HG03457 (cell line): ENCODE data around the gene EMC8.

Experiments used
- ATAC-seq: cut with Tn5 transposase; IDR thresholded peaks from one replicate; pipeline ENCODE4 v1.9.1; 2021; ENCODE audit warnings: moderate number of reproducible peaks; ENCODE audit not compliant: unreplicated experiment

The EMC8 gene

DNA sequence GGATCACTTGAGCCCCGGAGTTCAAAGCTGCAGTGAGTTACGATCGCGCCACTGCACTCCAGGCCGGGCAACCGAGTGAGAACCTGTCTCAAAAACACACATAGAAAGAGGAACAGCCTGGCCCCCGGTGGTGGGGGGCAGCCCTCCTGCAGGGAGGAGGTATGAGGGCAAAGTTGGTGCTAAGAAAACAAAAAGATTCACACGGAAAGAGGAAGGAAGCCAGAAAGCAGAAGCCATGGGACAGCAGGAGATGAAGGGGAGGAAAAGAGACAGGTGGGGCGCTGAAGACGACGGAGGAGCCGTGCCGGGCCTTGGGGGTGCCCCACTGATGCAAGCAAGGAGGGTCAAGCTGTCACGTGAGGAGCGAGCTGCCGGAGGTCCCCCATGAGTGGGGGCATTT lies 40.2 kb downstream of the EMC8 start:
- ATAC-seq, result no peak

DNA sequence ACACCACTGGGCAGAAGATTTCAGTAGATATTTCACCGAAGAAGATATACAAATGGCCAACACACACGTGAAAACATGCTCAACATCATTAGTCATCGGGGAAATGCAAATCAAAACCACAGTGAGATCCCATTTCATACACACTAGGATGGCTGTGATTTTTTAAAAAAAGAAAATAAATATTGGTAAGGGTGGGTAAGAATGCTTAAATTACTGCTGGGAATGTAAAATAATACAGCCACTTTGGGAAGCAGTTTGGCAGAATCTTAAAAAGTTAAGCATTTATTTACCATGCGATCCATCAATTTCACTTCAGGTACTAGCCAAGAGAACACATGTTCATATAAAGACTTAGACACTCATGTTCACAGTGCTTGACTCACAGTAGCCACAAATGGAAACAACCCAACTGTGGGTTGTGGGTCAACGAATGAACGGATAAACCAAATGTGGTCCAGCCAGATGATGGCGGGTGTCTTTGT lies 42.0 kb downstream of the EMC8 start:
- no peak for ATAC-seq

DNA sequence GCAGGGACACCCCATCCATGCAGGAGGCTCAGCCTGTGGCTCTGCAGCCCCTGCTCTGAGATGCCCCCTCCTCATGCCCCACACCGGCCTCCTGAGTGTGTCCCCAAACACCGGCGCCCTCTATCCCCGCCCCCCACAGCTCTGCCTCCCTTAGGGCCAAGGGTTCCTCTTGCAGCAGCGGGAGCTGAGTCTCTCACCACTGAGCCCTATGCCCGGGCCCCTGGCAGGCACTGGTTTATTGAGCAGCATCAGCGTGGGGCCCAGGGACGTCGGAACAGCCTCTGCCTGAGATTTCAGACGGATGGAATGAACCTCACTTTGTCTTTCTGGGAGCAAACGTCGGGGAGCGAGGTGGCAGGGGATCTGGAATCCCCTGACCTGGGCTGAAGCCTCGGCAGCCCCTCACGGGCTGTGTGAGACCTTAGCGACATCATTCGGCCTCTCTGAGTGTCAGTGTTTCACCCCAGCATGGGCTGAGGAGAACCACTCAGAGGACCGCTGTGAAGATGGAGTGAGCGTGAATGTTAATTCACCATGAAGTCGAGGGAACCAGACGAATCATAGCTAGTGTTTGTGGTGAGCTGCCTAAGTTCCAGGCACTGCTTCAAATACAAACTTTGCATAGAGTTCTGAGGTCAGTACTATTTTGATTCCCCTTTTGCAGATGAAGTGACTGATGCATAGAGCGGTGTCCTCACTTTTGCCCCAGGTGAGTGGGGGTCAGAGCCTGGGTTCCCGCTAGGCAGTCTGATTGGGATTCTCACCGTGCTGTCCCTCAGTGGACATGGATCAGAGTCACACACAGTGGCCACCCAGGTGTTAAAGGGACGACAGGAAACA lies 43.2 kb downstream of the EMC8 start:
- ATAC-seq, result peak; percentile 38

DNA sequence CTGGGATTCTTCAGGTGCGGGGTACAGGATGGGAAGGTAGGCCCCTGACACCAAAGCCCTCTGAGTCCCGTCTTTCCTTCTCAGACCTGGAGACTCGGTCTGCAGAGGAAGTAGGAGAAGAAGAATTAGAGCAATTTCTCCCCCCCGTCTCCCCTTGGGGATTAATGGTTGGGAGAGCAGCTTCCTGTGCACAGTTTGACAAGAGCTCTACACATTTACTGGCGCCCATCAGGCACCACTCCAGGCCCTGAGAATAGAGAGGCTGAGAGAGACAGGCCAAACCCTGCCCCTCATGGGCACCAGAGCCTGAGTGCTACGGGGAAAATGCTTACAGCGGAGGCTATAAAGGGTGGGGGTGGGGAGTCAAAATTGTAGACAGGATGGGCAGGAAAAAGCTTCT lies 44.9 kb downstream of the EMC8 start:
- ATAC-seq, result no peak

DNA sequence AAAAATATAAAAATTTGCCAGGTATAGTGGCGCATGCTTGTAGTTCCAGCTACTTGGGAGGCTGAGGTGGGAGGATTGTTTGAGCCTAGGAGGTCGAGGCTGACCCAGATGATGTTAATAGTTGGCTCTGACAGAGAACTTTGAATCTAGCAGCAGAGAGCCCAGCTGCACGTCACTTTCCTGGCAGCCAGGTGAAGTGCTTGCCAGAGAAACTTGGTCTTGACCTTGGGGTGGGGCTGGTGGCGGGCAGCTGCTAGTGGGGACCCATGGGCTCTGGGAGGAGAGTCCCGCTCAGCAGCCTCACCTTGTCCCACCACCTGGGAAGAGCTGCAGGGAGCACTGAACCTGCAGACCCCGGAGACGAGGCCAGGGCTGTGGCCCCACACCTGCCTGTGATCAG lies 45.4 kb downstream of the EMC8 start:
- ATAC-seq, result no peak

DNA sequence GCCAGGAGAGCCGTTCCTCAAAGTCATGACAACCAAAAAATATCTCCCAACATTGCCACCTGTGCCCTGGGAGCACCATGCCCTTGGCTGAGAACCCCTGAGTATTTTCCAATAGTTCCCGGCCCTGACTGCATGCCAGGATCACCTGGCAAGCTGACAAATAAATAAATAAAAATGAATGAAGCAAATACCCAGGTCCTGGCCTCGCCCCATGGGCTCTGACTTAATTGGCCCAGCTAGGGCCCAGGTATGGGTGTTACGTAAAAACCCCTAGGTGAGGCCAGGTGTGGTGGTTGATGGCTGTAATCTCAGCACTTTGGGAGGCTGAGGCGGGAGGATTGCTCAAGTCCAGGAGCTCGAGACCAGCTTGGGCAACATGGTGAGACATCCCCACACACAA lies 45.8 kb downstream of the EMC8 start:
- no peak for ATAC-seq

DNA sequence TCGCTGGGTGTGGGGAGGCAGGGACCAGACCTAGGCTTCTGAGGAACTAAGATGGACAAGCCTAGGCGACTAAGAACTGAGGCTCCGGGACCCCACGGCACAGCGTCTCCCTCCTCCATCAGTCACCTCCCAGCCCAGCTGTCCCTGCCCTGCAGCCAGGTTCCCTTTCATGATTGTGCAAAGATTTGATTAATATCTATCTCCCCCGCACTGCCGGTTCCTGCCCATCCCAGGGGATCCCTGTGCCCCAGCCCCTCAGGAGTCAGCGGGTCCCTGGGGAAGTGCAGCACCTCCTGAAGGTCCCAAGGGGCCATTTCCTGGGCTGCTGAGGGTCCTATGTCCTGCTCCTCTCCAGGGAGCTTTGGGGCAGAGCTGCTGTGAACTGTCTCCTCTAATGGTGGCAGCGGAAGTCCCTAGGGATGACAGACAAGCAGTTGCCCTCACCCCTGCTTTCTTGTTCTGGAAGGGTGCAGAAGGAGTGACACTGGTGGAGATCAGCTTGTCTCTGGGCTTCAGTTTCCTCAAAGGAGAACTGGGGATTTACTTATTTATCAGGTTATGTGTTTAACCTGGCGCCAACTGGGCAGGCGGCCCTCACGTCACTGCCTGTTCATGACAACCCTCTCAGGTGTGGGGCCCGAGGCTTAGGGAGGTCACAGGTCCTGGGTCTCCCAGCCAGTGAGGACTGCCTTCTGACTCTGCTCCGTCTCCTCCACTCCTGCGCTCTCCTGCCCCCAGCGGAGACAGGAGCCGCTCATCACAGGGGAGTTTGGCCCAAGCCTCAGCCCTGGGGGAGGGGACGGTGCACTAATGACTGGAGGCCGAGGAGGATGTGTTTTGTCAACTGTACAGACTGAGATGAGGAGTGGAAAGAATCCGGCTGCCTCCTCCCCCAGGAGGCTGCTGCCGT lies 46.6 kb downstream of the EMC8 start:
- ATAC-seq, result no peak

DNA sequence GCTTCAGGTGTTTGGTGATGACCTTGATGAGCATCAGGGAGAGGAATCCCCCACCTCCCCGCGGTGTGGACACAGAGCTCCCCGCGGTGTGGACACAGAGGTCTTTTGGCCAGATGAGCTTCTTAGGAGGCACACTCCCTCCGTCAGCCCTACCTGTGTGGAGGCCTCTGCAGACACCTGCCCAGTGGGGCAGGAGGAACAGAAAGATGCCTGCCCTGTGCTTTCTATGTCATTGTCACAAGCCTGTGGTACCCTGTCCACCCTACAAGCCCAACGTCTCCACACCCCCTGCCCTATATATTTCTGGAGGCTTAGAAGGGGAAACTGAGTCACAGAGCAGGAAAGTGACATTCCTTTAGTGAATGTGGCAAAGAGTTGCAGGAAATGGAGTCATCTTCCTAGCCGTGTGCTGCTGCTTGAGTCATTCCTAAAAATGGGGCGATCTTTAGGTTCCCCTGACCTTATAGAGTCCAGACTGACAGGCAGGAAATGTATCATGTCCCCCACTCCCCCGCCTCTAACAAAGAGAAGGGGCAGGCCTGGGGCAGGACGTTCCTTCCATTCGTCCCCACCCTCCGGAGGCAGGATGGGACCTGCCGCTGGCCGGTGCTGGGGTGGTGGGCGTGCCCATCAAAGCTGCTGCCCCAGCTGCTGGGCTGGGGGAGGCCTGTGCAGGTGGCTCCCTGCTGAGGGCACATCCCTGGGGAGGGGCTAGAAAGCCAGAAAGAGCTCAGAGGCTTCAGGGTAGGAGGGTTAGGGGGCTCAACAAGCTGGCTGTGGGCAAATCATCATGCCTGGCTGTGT lies 47.4 kb downstream of the EMC8 start:
- no peak for ATAC-seq

DNA sequence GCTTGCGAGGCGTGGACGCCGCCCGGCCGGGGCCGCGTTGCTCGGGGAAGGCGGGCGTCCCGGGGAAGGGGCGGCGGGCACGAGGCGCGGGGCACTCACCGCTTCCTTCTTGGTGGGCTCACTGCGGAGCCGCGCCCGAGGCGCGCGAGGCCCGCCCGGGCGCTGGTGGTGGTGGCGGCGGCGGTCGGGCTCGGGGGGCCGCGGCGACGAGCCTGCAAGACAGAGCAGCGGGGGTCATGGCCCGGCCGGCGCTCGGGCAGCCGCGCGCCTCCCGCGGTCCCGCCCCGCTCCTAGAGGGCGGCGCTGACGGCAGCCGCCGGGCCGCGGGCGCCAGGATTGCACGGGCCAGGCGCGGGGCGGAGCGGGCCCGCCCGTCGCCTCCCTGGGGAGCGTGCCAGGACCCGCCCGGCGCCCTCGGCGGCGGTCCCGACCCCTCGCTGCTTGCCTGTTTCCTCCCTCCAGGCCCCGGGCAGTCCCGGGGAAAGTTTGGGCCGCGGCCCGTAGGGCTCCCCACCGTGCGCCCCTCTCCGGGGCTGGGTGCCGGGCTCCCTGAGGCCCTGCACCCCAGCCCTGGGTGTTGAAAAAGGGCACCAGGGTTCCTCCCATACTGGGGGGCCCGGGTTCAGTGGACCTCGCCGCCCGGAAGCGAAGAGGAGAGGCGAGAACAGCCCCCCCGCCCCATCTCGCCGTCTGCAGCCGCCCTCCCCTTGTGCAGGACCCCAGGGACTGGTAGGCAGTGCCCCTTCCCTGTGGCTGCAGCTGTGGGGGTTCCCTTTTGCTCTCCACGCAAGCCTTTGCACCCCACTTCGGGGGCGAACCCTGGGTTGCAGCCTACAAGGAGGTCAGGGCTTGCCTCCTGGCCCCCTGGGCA lies 48.3 kb downstream of the EMC8 start, which contains the start of gene C16orf74:
TSS of gene C16orf74 (minus strand) at position 270 of the 871 bp plus-strand sequence. CDS start 15,879 bp downstream, outside the sequence.
- no peak for ATAC-seq

DNA sequence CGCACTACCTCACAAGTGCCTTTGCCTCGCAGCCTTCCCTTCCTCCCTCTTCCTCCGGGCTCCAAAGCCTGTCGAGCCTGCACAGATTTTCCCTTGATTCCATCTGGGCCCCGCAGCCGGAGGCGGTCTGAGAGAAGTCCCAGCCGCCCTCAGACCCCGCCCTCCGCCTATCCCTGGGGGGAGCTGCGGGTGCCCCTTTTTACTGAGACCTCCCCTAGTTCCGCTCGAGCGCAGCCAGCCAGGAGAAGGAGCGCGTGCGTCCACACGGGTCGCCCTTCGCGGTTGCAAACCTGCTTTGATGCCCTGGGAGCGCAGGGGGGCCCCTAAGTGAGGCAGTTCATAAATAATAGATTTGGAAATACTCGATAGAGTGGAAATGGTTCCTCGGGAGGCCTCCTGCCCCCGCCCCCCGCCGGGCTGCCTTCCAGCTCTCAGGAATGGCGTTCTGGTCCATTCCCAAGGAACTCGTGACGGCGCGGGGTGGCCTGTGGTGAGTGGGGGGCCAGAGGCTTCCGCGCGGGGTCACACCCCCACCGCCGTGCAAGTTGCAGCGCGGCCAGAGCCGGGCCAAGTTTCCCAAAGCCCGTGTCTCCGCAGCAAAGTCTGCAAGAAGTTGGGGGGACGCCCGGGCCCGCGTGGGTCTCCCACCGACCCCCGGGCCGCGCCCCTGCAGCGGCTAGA lies 49.1 kb downstream of the EMC8 start:
- no peak for ATAC-seq

DNA sequence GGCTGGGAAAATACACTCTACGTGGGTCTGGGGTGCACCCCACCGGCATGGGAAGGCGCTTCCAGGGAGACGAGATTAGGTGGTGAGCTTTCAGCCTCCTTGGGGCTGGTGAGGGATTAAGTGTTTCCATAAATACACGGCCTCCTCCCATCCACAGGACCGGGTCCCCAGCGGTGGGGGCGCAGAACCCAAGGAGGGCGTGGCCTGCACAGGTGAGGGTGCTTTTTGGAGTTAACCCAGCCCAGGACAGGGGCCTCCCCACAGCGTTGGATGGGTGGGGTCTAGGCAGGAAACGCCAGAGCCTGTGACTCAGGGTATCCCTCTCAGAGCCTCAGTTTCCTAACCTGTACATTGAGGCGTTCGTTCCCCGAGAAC lies 49.6 kb downstream of the EMC8 start:
- ATAC-seq, result no peak

DNA sequence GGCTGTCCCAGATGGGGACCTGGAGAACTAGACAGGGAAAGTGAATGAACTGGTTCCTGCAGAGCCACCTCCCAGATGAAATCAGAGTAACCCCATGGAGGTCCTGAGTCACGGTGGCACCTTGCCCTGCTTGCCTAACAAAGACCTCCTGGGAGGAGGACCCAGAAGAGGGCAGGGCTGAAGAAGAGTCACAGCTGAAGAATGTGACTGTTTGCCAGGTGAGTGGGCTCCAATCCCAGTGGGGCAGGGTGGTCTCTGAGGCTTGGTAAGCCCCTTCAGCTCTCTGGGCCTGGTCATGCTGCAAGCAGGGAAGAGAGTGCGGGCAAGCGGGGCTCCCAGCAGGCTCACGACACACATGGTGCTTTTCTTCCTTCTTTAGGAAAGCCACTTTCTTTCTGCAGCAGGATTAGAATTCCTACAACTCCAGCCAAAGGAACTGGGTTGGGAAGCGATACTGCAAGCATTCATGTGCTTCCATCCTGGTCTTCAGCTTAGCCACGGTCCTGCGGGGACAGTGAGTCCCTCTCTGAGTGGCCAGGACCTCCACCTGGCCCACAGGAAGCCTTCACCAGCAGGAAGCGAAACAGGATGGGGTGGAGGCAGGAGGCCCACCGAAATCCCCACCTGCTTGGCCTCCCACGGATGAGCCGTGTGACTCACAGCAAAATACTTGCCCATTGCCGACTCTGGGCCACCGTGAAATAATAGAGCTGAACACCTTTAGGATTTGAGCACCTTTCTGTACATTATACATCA lies 52.7 kb downstream of the EMC8 start:
- ATAC-seq, result no peak

DNA sequence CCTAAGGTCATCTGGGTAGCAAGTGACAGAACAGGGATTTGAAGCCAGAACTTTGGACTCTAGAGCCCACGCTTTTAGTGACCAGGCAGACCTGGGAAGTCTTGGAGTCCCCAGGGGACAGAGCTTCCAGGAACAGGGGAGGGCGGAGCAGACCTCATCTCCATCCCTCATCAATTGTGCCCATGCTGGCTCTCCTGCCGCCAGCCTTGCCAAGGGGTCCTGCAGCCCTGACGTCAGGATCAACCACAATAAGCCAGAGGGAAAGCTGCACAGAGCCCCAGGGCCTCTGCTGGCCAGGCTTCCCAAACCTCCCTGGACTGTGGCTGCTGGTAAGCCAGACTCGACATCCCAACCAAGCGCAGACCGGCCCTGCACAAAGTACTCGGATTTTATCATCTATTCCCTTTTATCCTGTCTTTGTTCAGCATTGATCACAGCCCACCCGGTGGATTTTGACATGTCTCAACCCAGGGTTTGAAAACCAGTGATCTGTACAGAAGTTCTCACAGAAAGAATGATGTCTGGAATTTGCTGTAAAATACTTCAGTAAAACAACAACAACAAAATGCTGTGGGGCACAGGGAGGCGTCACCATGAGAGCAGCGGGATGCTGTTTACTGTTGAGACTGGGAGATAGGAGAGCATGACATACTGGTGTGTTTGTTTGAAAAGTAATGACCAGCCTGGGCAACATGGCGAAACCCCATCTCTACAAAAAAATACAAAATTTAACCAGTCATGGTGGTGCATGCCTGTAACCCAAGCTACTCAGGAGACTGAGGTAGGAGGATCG lies 60.2 kb downstream of the EMC8 start:
- ATAC-seq, result no peak

DNA sequence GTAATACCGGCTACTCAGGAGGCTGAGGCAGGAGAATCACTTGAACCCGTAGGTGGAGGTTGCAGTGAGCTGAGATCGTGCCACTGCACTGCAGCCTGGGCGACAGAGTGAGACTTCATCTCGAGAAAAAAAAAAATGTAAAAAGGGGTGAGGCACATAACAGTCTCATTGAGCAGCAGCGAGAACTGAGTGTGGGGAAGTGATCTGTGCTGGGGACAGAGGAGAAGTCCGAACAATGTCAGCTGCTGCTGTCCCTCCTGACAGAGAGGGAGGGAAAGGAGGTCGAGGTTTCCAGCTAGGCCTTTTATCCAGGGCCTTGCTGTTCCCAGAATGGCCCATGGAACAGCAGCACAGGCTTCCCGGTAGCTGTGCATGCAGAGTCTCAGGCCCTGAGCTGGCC lies 62.4 kb downstream of the EMC8 start:
- ATAC-seq, result no peak

DNA sequence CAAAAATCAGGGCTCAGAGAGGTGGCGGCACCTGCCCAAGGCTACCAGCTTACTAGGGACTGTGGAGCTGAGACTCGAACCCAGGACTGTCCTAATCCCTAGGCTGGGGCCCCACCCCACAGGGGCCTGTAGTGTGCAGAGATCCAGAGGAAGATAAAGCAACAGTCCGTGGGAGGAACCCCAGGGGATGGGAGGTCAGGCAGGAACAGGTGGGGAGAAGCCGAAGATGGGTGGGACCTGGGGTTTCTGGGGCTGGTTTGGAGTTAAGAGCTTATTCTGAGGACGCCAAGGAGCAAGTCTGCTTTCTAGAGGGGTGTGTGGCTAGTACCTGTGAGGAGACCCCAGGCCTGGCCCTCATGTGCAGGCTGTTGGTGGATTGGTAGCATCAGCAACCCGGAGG lies 63.4 kb downstream of the EMC8 start:
- ATAC-seq, result no peak

DNA sequence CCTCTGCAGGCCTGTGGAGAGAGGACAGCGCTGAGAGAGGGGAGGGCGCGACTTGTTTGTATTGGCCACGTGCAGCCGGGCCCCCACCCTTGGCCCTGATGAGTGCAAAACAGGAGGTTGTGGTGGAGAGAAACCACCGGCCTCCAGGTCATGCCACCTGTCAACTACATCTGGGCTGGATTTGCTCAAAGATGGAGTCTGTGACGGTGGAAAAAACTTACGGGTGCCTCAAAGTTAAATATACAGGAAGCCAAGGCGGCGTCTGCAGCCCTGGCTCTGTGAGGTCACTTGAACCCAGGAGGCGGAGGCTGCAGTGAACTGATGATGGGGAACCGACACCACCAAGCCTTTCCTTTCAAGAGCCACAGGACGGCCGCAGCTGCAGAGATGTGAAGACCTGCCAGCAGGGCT lies 64.1 kb downstream of the EMC8 start:
- peak; percentile 61 for ATAC-seq

DNA sequence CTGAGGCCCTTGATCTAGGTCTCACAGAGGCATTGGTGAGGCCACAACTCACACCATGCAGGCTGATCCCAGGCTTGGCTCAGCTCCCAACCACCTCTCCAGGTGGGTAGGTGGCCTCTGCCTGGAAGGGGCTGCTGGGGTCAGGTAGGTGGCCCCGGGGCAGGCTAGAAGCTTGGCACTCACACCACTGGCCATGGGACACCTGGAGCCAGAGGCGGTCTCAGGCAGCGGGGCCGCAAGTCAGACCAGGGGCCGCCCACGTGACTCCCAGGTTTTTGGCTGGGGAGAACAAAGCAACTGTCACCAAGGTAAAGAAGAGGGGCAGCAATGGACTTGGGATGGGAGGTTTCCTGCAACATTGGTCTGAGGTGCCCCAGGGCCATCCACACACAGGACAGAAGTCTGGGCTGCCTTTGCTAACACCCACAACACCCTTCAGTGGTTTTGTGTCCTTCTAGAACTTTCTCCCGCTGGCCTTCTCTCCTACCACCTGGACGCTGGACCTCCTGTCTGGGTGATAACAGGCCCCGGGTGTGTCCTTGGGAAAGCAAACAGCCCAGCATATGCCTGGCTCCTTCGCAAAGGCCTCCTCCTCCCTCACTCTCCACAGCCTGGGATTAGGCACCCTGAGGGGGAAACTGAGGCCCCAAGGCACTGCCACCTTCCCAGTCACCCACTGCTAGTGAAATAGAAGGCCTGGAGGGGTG lies 64.9 kb downstream of the EMC8 start:
- ATAC-seq, result no peak
